ENCODE results near the gene PIK3AP1. TPM values are rescaled to one million over a fixed set of nuclear protein-coding genes. Genes with fewer than 3 reads are reported as not detected.

The PIK3AP1 gene
- total and polyA plus RNA-seq, 2 of the 4 experiments (the other 2 are of a cell fraction), result under 0.01 to 0.14 TPM

DNA sequence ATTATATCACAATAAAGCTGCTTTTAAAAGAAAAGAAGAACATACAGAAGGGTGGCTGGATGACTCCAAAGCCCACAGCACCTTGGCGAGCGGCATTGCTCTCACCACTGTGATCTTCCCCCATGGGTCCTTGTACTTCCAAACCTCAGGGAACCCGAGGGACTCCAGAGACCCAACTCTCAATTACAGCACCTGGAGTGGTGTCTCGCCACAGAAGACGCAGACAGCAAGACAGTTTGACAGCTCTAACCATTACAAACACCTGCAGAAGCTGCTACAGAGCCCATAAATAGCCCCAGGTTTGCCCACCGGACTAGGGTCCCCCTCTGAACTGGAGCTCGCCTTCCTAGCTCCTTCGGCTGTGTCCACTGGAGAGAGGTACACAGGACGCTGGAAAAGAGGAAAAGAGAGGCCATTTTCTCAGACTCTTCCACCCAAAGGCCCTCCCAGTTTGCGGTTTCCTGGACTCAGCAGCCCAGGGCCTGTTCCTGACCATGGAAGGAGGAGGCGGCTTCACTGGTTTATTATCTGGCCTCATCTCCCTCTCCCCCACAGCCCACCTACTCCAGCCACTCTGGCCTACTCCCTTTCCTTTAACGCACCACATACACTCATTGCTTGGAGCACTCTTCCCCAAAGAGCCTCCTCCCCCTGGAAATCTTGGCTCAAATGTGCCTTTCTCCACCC is 1.9 kb downstream of the PIK3AP1 start:
- H3K18ac ChIP-seq (ENCODE audit: low read depth, low read length), result no peak overlapping the region
- no peak overlapping the region for H3K56ac ChIP-seq (ENCODE audit: extremely low read depth, insufficient read depth, low read length)
- no peak overlapping the region for H2AK9ac ChIP-seq (replicated peaks; ENCODE audit: low read depth, low read length, poor library complexity)
- H2BK120ac ChIP-seq (ENCODE audit: low read depth, low read length), result no peak overlapping the region
- WGBS, 2 experiments (ENCODE audit: extremely low coverage in 2 of 2, insufficient read length in 1 of 2), result 80% methylated on average over 3 of the region's 12 CpGs; no CpG with 5 or more reads in 1 of the 2 experiments
- no peak overlapping the region for H3K14ac ChIP-seq (replicated peaks; ENCODE audit: low read depth, low read length)
- ATAC-seq (ENCODE audit: low read depth), result no peak
- intact Hi-C loops (cut with micrococcal nuclease), result no loop called here
- no peak overlapping the region for H2AK5ac ChIP-seq (ENCODE audit: low read depth, low read length)
- no peak overlapping the region for H3K9ac ChIP-seq (ENCODE audit: low read depth, low read length)
- no TSS peak for BruUV-seq (replicated peaks)
- in situ Hi-C loops (cut with MboI; ENCODE audit: low sequenced_read_pairs), result no loop called here
- no peak overlapping the region for H3K4me3 ChIP-seq (ENCODE audit: insufficient read depth, low read depth, low read length)
- no peak overlapping the region for H2BK5ac ChIP-seq (ENCODE audit: low read depth, low read length, poor library complexity, severe bottlenecking)
- H3K4ac ChIP-seq (ENCODE audit: low read depth, low read length), result no peak overlapping the region
- no peak for DNase-seq
- no peak overlapping the region for H4K5ac ChIP-seq (ENCODE audit: low read depth, low read length)
- no peak overlapping the region for H4K91ac ChIP-seq (ENCODE audit: insufficient read depth, low read depth, low read length)
- H3K27me3 ChIP-seq (ENCODE audit: control insufficient read depth, insufficient read depth, low read length), result peaks cover 46% of the 10 kb centered on the region
- H3K4me1 ChIP-seq (ENCODE audit: control insufficient read depth, insufficient read depth, low read length), result peaks cover 2% of the 10 kb centered on the region; the same call in 1 of the 2 replicates
- no peaks in the 10 kb centered on the region for H3K36me3 ChIP-seq (ENCODE audit: control insufficient read depth, insufficient read depth, low read length)
- H2BK20ac ChIP-seq (ENCODE audit: low read depth, low read length), result no peak overlapping the region
- H4K8ac ChIP-seq (ENCODE audit: low read depth in 2 of 2, low read length in 2 of 2), result no peak overlapping the region
- H2AFZ ChIP-seq (replicated peaks; ENCODE audit: low read length, poor library complexity), result no peak overlapping the region
- dilution Hi-C loops (cut with HindIII; ENCODE audit: low sequenced_read_pairs, unreplicated experiment), result no loop called here
- H4K20me1 ChIP-seq (ENCODE audit: insufficient read depth, low read length), result no peaks in the 10 kb centered on the region
- H3K79me1 ChIP-seq (ENCODE audit: low read depth in 1 of 2, low read length in 2 of 2), result no peaks in the 10 kb centered on the region
- no peak overlapping the region for H3K23ac ChIP-seq (ENCODE audit: low read depth, low read length)
- ChIA-PET CTCF (no interaction called here), POLR2A (ENCODE audit: unreplicated experiment) (no interaction called here)
- no peak overlapping the region for H2BK15ac ChIP-seq (ENCODE audit: low read depth, low read length)
- no peaks in the 10 kb centered on the region for H3K9me3 ChIP-seq (ENCODE audit: control insufficient read depth, insufficient read depth, low read length)
- TF ChIP-seq BHLHE40 (IDR thresholded peaks at IDR 0.05; ENCODE audit: low read depth, low read length) (no peak), NFE2L2 (IDR thresholded peaks at IDR 0.05; ENCODE audit: low read depth, low read length) (no peak), MXI1 (IDR thresholded peaks at IDR 0.05; ENCODE audit: borderline replicate concordance, low read depth, low read length) (no peak), MAZ (IDR thresholded peaks at IDR 0.05; ENCODE audit: borderline replicate concordance, low read depth, low read length) (no peak), FOS (IDR thresholded peaks at IDR 0.05; ENCODE audit: low read depth, low read length) (no peak), POLR2A (IDR thresholded peaks at IDR 0.05; ENCODE audit: low read depth, low read length) (no peak), SMC3 (IDR thresholded peaks at IDR 0.05; ENCODE audit: low read depth, low read length) (no peak), RCOR1 (IDR thresholded peaks at IDR 0.05; ENCODE audit: insufficient replicate concordance, low read length) (no peak), MAFK (IDR thresholded peaks at IDR 0.05; ENCODE audit: low read depth, low read length) (no peak), CHD1 (IDR thresholded peaks at IDR 0.05; ENCODE audit: low read depth, low read length) (no peak), CEBPB (IDR thresholded peaks at IDR 0.05; ENCODE audit: low read depth, low read length) (no peak), RAD21 (IDR thresholded peaks at IDR 0.05; ENCODE audit: low read length) (no peak), RFX5 (IDR thresholded peaks at IDR 0.05; ENCODE audit: low read depth, low read length) (no peak)
- TF ChIP-seq, protein P1, sequence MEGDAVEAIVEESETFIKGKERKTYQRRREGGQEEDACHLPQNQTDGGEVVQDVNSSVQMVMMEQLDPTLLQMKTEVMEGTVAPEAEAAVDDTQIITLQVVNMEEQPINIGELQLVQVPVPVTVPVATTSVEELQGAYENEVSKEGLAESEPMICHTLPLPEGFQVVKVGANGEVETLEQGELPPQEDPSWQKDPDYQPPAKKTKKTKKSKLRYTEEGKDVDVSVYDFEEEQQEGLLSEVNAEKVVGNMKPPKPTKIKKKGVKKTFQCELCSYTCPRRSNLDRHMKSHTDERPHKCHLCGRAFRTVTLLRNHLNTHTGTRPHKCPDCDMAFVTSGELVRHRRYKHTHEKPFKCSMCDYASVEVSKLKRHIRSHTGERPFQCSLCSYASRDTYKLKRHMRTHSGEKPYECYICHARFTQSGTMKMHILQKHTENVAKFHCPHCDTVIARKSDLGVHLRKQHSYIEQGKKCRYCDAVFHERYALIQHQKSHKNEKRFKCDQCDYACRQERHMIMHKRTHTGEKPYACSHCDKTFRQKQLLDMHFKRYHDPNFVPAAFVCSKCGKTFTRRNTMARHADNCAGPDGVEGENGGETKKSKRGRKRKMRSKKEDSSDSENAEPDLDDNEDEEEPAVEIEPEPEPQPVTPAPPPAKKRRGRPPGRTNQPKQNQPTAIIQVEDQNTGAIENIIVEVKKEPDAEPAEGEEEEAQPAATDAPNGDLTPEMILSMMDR (conservative IDR thresholded peaks at IDR 0.05; ENCODE audit: low read depth, low read length), result no peak
- TF ChIP-seq, protein P2, sequence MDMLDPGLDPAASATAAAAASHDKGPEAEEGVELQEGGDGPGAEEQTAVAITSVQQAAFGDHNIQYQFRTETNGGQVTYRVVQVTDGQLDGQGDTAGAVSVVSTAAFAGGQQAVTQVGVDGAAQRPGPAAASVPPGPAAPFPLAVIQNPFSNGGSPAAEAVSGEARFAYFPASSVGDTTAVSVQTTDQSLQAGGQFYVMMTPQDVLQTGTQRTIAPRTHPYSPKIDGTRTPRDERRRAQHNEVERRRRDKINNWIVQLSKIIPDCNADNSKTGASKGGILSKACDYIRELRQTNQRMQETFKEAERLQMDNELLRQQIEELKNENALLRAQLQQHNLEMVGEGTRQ (IDR thresholded peaks at IDR 0.05; ENCODE audit: low read depth, low read length), result no peak
- TF ChIP-seq, protein P3, sequence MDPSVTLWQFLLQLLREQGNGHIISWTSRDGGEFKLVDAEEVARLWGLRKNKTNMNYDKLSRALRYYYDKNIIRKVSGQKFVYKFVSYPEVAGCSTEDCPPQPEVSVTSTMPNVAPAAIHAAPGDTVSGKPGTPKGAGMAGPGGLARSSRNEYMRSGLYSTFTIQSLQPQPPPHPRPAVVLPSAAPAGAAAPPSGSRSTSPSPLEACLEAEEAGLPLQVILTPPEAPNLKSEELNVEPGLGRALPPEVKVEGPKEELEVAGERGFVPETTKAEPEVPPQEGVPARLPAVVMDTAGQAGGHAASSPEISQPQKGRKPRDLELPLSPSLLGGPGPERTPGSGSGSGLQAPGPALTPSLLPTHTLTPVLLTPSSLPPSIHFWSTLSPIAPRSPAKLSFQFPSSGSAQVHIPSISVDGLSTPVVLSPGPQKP (IDR thresholded peaks at IDR 0.05; ENCODE audit: borderline replicate concordance, low read depth, low read length), result no peak
- no peak overlapping the region for H3K27ac ChIP-seq (ENCODE audit: insufficient read depth, low read length)
- no peak overlapping the region for H3K4me2 ChIP-seq (ENCODE audit: low read depth, low read length)
- no peaks in the 10 kb centered on the region for H3K9me1 ChIP-seq (ENCODE audit: insufficient read depth, low read length)
